HL-60 (cell line): ENCODE data around the gene TRPV5.

Experiments
- DNase-seq, 2 experiments: peaks; one replicate each; pipeline ENCODE4 v3.0.0-alpha.2; 2010 to 2020; ENCODE audit warnings: low read depth in 1 of 2, low spot score in 1 of 2
- H3K27ac ChIP-seq: fragments of 250-450 bp; sonication (Bioruptor Pico); replicated peaks from 2 replicates; pipeline ENCODE4 v1.5.1; 2020; ENCODE audit warnings: mild to moderate bottlenecking, moderate library complexity
- H3K27me3 ChIP-seq: fragments of 250-450 bp; sonication (Bioruptor Pico); 2 replicates; pipeline ENCODE4 v1.5.1; 2021; ENCODE audit warnings: mild to moderate bottlenecking, moderate library complexity; ENCODE audit not compliant: insufficient read depth, poor library complexity, severe bottlenecking
- H3K4me3 ChIP-seq: replicated peaks from 2 replicates; pipeline ENCODE4 v1.5.1; 2011; ENCODE audit warnings: mild to moderate bottlenecking, control low read depth, low read length; ENCODE audit not compliant: insufficient read depth
- GABPA ChIP-seq: IDR thresholded peaks from 2 replicates; pipeline ENCODE4 v1.6.1; 2012; ENCODE audit warnings: low read depth
- POLR2AphosphoS5 ChIP-seq: IDR thresholded peaks from 2 replicates; pipeline ENCODE4 v1.6.1; 2012; ENCODE audit warnings: low read depth
- SPI1 ChIP-seq: IDR thresholded peaks from 2 replicates; pipeline ENCODE4 v1.6.1; 2012; ENCODE audit warnings: low read depth, mild to moderate bottlenecking, borderline replicate concordance
- TF ChIP-seq, protein P1 (sequence below): IDR thresholded peaks from 2 replicates; pipeline ENCODE4 v1.6.1; 2012; ENCODE audit warnings: low read depth; ENCODE audit not compliant: insufficient replicate concordance
- TF ChIP-seq, protein P2 (sequence below): IDR thresholded peaks from one replicate; pipeline ENCODE4 v1.5.1; 2011; ENCODE audit warnings: low read length, control low read depth, inconsistent platforms; ENCODE audit not compliant: insufficient read depth

The TRPV5 gene

DNA sequence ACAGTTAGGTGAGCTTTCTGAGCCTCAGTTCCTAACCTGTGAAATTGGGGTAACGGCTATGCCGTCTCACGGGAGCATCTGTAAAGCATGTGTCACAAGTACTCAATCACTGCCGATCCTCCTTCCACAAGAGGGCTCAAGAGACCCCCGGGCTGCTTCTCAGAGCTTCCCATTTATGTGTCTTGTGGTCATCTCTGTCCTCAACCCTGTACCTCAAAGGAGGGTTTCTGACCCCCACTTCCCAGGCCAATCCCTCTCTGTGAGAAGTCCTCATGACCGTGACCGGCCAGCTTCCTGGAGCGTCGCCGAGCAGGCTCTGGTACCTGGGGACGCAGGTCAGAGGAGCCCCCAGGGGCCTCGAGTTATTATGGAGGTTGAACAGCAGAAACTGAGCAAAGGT, 510 bp upstream of the TRPV5 start:
- Histone ChIP-seq H3K27ac (no peak overlapping the region), H3K27me3 (no peaks in the 10 kb centered on the region), H3K4me3 (no peak overlapping the region)
- TF ChIP-seq, protein P1, sequence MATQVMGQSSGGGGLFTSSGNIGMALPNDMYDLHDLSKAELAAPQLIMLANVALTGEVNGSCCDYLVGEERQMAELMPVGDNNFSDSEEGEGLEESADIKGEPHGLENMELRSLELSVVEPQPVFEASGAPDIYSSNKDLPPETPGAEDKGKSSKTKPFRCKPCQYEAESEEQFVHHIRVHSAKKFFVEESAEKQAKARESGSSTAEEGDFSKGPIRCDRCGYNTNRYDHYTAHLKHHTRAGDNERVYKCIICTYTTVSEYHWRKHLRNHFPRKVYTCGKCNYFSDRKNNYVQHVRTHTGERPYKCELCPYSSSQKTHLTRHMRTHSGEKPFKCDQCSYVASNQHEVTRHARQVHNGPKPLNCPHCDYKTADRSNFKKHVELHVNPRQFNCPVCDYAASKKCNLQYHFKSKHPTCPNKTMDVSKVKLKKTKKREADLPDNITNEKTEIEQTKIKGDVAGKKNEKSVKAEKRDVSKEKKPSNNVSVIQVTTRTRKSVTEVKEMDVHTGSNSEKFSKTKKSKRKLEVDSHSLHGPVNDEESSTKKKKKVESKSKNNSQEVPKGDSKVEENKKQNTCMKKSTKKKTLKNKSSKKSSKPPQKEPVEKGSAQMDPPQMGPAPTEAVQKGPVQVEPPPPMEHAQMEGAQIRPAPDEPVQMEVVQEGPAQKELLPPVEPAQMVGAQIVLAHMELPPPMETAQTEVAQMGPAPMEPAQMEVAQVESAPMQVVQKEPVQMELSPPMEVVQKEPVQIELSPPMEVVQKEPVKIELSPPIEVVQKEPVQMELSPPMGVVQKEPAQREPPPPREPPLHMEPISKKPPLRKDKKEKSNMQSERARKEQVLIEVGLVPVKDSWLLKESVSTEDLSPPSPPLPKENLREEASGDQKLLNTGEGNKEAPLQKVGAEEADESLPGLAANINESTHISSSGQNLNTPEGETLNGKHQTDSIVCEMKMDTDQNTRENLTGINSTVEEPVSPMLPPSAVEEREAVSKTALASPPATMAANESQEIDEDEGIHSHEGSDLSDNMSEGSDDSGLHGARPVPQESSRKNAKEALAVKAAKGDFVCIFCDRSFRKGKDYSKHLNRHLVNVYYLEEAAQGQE, result no peak
- TF ChIP-seq GABPA, result no peak
- no peak for TF ChIP-seq POLR2AphosphoS5
- TF ChIP-seq, protein P2, sequence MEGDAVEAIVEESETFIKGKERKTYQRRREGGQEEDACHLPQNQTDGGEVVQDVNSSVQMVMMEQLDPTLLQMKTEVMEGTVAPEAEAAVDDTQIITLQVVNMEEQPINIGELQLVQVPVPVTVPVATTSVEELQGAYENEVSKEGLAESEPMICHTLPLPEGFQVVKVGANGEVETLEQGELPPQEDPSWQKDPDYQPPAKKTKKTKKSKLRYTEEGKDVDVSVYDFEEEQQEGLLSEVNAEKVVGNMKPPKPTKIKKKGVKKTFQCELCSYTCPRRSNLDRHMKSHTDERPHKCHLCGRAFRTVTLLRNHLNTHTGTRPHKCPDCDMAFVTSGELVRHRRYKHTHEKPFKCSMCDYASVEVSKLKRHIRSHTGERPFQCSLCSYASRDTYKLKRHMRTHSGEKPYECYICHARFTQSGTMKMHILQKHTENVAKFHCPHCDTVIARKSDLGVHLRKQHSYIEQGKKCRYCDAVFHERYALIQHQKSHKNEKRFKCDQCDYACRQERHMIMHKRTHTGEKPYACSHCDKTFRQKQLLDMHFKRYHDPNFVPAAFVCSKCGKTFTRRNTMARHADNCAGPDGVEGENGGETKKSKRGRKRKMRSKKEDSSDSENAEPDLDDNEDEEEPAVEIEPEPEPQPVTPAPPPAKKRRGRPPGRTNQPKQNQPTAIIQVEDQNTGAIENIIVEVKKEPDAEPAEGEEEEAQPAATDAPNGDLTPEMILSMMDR, result no peak
- TF ChIP-seq SPI1, result no peak
- no peak for DNase-seq

DNA sequence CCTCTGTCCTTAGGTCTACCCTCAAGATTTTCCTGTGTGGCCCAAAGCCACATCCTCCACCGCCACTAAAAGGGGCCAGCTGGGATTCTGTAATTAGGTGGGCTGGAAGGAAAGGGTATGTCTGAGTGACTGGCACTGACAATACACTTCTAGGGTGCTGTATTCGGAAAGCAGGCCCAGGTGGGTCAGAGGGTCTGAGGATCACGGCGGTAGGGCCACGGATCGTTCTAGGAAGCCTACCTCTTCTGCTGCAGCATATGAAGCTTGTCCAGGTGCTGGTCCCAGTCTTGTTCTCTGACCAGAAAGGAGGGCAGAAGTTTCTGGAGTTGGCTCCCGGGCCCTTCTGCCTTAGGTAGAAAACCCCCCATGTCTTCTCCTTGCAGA, 462 bp downstream of the TRPV5 start:
- no peak for TF ChIP-seq GABPA
- TF ChIP-seq POLR2AphosphoS5, result no peak
- TF ChIP-seq, protein P1, result no peak
- no peak for TF ChIP-seq SPI1
- TF ChIP-seq, protein P2, result no peak
- H3K27ac ChIP-seq, result no peak overlapping the region
- no peak for DNase-seq
- no peaks in the 10 kb centered on the region for H3K27me3 ChIP-seq
- H3K4me3 ChIP-seq, result no peak overlapping the region

DNA sequence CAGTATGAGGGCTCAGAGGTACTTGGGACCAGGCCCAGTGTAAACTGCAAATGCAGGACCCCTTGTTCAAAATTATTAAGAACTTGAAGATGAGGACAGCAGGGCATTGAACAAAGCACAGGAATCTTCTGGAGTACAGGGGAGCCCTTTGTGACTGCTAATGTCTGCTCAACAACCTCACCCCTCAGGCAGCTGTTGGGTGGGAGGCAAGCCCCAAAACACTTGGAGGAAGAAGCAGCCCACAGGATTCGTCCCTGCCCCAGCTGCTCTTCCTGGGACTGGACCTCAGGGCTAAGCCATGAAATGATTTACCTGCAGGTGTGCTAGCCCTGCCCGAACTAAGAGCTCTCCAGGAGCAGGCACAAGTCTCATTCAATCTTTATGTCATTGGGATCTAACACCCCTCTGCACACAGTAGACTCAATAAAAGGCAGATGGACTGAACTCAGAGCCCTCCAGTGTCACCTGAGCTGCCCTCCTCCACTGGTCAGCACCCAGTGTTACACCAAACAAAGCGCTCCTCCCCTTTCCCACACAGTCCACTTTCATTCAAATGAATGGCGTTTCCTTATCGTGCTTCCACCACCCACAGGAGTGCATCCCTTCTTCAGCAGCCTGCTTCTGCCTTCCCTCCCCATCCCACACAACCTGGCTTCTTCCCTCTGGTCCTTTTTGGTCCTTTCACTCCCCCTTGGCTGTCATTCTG, 1.0 kb downstream of the TRPV5 start:
- TF ChIP-seq, protein P2, result no peak
- no peak for TF ChIP-seq GABPA
- TF ChIP-seq POLR2AphosphoS5, result no peak
- no peak for TF ChIP-seq SPI1
- TF ChIP-seq, protein P1, result no peak
- Histone ChIP-seq H3K4me3 (no peak overlapping the region), H3K27me3 (no peaks in the 10 kb centered on the region), H3K27ac (no peak overlapping the region)
- no peak for DNase-seq
